IPS-NIHi7 (cell line): ENCODE results near the gene INPPL1.

ENCODE experiments used
- DNase-seq: peaks from one replicate; pipeline ENCODE4 v3.0.0; 2012; ENCODE audit warnings: mixed read lengths; ENCODE audit errors: extremely low spot score

Gene INPPL1

DNA sequence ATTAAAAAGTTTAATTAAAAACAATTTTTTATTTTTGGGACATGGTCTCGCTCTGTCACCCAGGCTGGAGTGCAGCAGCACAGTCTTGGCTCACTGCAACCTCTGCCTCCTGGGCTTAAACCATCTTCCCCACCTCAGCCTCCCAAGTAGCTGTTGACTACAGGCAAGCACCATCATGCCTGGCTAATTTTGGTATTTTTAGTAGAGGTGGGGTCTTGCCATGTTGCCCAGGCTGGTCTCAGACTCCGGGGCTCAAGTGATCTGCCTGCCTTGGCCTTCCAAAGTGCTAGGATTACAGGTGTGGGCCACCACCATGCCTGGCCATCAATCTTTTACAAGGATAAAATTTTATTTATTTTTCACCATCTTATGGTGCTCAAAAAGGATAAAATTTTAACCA, 62.7 kb downstream of the INPPL1 start:
- DNase-seq, result no peak
